ENCODE measurements around the gene ECE1.

- no peak for TF ChIP-seq POLR2A (IDR thresholded peaks at IDR 0.05)
- no peak for TF ChIP-seq CTCF (IDR thresholded peaks at IDR 0.05)
Observed at GRCh38 chr1:21314743-21315396, 24.6 kb upstream of the ECE1 start.

Data from uterus (tissue), 2 donors.